ENCODE measurements around the gene GRID2. TPM values are rescaled to one million over a fixed set of nuclear protein-coding genes. Genes with fewer than 3 reads are reported as not detected.
"Not testable (repeated sequence)": the region's sequence is repeated elsewhere in the genome, so short reads cannot be mapped to it uniquely, and the experiment has no call there.

The GRID2 gene
- total RNA-seq, 2 experiments from 2014 or later: not detected

- Mint-ChIP-seq H3K9me3 (peaks cover 7% of the 10 kb centered on the region), H3K27ac (no peak overlapping the region), H3K4me1 (ENCODE audit: low read depth) (no peaks in the 10 kb centered on the region), H3K36me3 (ENCODE audit: low read depth) (no peaks in the 10 kb centered on the region), H3K27me3 (ENCODE audit: low read depth) (no peaks in the 10 kb centered on the region), H3K4me3 (no peak overlapping the region)
- DNase-seq: no peak
- CTCF ChIA-PET: no interaction called here
- intact Hi-C loops (cut with micrococcal nuclease): no loop called here
Observed at GRCh38 chr4:93355411-93355810, 1051.6 kb downstream of the GRID2 start.

GRCh38 chr4:93359586-93359985, 1055.8 kb downstream of the GRID2 start:
- H3K27me3 Mint-ChIP-seq (ENCODE audit: low read depth): no peaks in the 10 kb centered on the region
- H3K4me3 Mint-ChIP-seq: no peak overlapping the region
- no peak for DNase-seq
- intact Hi-C loops (cut with micrococcal nuclease): no loop called here
- H3K36me3 Mint-ChIP-seq (ENCODE audit: low read depth): no peaks in the 10 kb centered on the region
- CTCF ChIA-PET: no interaction called here
- H3K9me3 Mint-ChIP-seq: peaks cover 4% of the 10 kb centered on the region
- no peak overlapping the region for H3K27ac Mint-ChIP-seq
- no peaks in the 10 kb centered on the region for H3K4me1 Mint-ChIP-seq (ENCODE audit: low read depth)

GRCh38 chr4:93366169-93366755, 1062.5 kb downstream of the GRID2 start:
- H3K27ac Mint-ChIP-seq; intact Hi-C loops (cut with micrococcal nuclease); H3K36me3 Mint-ChIP-seq (ENCODE audit: low read depth); H3K4me3 Mint-ChIP-seq; CTCF ChIA-PET; H3K9me3 Mint-ChIP-seq; DNase-seq; H3K4me1 Mint-ChIP-seq (ENCODE audit: low read depth); H3K27me3 Mint-ChIP-seq (ENCODE audit: low read depth): not testable (repeated sequence)

- intact Hi-C loops (cut with micrococcal nuclease): no loop called here
- H3K4me1 Mint-ChIP-seq (ENCODE audit: low read depth): no peaks in the 10 kb centered on the region
Observed at GRCh38 chr4:93368968-93369367, 1065.2 kb downstream of the GRID2 start.

GRCh38 chr4:93370256-93370655, 1066.5 kb downstream of the GRID2 start:
- no peak for DNase-seq
- Mint-ChIP-seq H3K9me3 (peaks cover 8% of the 10 kb centered on the region), H3K36me3 (ENCODE audit: low read depth) (no peaks in the 10 kb centered on the region), H3K4me1 (ENCODE audit: low read depth) (no peaks in the 10 kb centered on the region), H3K27ac (no peak overlapping the region), H3K4me3 (no peak overlapping the region), H3K27me3 (ENCODE audit: low read depth) (no peaks in the 10 kb centered on the region)
- intact Hi-C loops (cut with micrococcal nuclease): no loop called here
- CTCF ChIA-PET: no interaction called here

More at GRCh38 chr4:93368968-93369367, 1065.2 kb downstream of the GRID2 start:
- no peaks in the 10 kb centered on the region for H3K36me3 Mint-ChIP-seq (ENCODE audit: low read depth)
- H3K9me3 Mint-ChIP-seq: peaks cover 8% of the 10 kb centered on the region
- no peak overlapping the region for H3K27ac Mint-ChIP-seq
- no peak for DNase-seq
- H3K4me3 Mint-ChIP-seq: no peak overlapping the region
- H3K27me3 Mint-ChIP-seq (ENCODE audit: low read depth): no peaks in the 10 kb centered on the region
- CTCF ChIA-PET: no interaction called here

GRCh38 chr4:93373893-93374860, 1070.4 kb downstream of the GRID2 start:
- Mint-ChIP-seq H3K4me1 (ENCODE audit: low read depth) (no peaks in the 10 kb centered on the region), H3K27me3 (ENCODE audit: low read depth) (no peaks in the 10 kb centered on the region), H3K4me3 (no peak overlapping the region), H3K9me3 (peaks cover 6% of the 10 kb centered on the region), H3K27ac (no peak overlapping the region), H3K36me3 (ENCODE audit: low read depth) (no peaks in the 10 kb centered on the region)
- DNase-seq: no peak
- intact Hi-C loops (cut with micrococcal nuclease): no loop called here
- CTCF ChIA-PET: no interaction called here

GRCh38 chr4:93384241-93384640, 1080.5 kb downstream of the GRID2 start:
- CTCF ChIA-PET: no interaction called here
- no peaks in the 10 kb centered on the region for H3K9me3 Mint-ChIP-seq
- DNase-seq: no peak
- no peaks in the 10 kb centered on the region for H3K27me3 Mint-ChIP-seq (ENCODE audit: low read depth)
- H3K4me1 Mint-ChIP-seq (ENCODE audit: low read depth): no peaks in the 10 kb centered on the region
- H3K27ac Mint-ChIP-seq: no peak overlapping the region
- no peak overlapping the region for H3K4me3 Mint-ChIP-seq
- intact Hi-C loops (cut with micrococcal nuclease): no loop called here
- no peaks in the 10 kb centered on the region for H3K36me3 Mint-ChIP-seq (ENCODE audit: low read depth)

- H3K4me1 Mint-ChIP-seq (ENCODE audit: low read depth): no peaks in the 10 kb centered on the region
- DNase-seq: no peak
- H3K36me3 Mint-ChIP-seq (ENCODE audit: low read depth): no peaks in the 10 kb centered on the region
- no peaks in the 10 kb centered on the region for H3K27me3 Mint-ChIP-seq (ENCODE audit: low read depth)
- CTCF ChIA-PET: no interaction called here
- H3K27ac Mint-ChIP-seq: no peak overlapping the region
- intact Hi-C loops (cut with micrococcal nuclease): no loop called here
- no peak overlapping the region for H3K4me3 Mint-ChIP-seq
- no peaks in the 10 kb centered on the region for H3K9me3 Mint-ChIP-seq
Observed at GRCh38 chr4:93384887-93385286, 1081.1 kb downstream of the GRID2 start.

- Mint-ChIP-seq H3K27me3 (ENCODE audit: low read depth) (no peaks in the 10 kb centered on the region), H3K4me1 (ENCODE audit: low read depth) (no peaks in the 10 kb centered on the region), H3K9me3 (peaks cover 2% of the 10 kb centered on the region), H3K27ac (no peak overlapping the region), H3K36me3 (ENCODE audit: low read depth) (no peaks in the 10 kb centered on the region), H3K4me3 (no peak overlapping the region)
- intact Hi-C loops (cut with micrococcal nuclease): no loop called here
- DNase-seq: no peak
- CTCF ChIA-PET: no interaction called here
Observed at GRCh38 chr4:93394545-93395081, 1090.8 kb downstream of the GRID2 start.

- Mint-ChIP-seq H3K9me3 (peaks cover 2% of the 10 kb centered on the region), H3K4me3 (no peak overlapping the region), H3K27ac (no peak overlapping the region), H3K36me3 (ENCODE audit: low read depth) (no peaks in the 10 kb centered on the region), H3K27me3 (ENCODE audit: low read depth) (no peaks in the 10 kb centered on the region), H3K4me1 (ENCODE audit: low read depth) (no peaks in the 10 kb centered on the region)
- intact Hi-C loops (cut with micrococcal nuclease): no loop called here
- DNase-seq: no peak
- CTCF ChIA-PET: no interaction called here
Observed at GRCh38 chr4:93396272-93396671, 1092.5 kb downstream of the GRID2 start.

- Mint-ChIP-seq H3K36me3 (ENCODE audit: low read depth) (no peaks in the 10 kb centered on the region), H3K4me1 (ENCODE audit: low read depth) (no peaks in the 10 kb centered on the region), H3K27me3 (ENCODE audit: low read depth) (no peaks in the 10 kb centered on the region), H3K4me3 (no peak overlapping the region), H3K9me3 (no peaks in the 10 kb centered on the region), H3K27ac (no peak overlapping the region)
- DNase-seq: no peak
- CTCF ChIA-PET: no interaction called here
- intact Hi-C loops (cut with micrococcal nuclease): no loop called here
Observed at GRCh38 chr4:93403571-93403970, 1099.8 kb downstream of the GRID2 start.

- no peaks in the 10 kb centered on the region for H3K27me3 Mint-ChIP-seq (ENCODE audit: low read depth)
- no peaks in the 10 kb centered on the region for H3K36me3 Mint-ChIP-seq (ENCODE audit: low read depth)
- CTCF ChIA-PET: no interaction called here
- no peak for DNase-seq
- intact Hi-C loops (cut with micrococcal nuclease): no loop called here
- H3K4me3 Mint-ChIP-seq: no peak overlapping the region
- no peaks in the 10 kb centered on the region for H3K9me3 Mint-ChIP-seq
- no peaks in the 10 kb centered on the region for H3K4me1 Mint-ChIP-seq (ENCODE audit: low read depth)
- no peak overlapping the region for H3K27ac Mint-ChIP-seq
Observed at GRCh38 chr4:93407493-93408275, 1103.9 kb downstream of the GRID2 start.
